A673 (cell line): ENCODE measurements around the gene WDR31.

Experiments used
- EZH2 ChIP-seq: fragments of 200-600 bp; sonication (generic); IDR thresholded peaks from 2 replicates; pipeline ENCODE4 v1.6.1; 2017; ENCODE audit warnings: borderline replicate concordance, low read depth, mild to moderate bottlenecking, mixed read lengths, antibody characterized with exemption, low read length; ENCODE audit not compliant: poor library complexity, severe bottlenecking
- TF ChIP-seq, protein P1 (sequence below): fragments of 300-800, 200-600 bp; sonication (generic); conservative IDR thresholded peaks from 2 replicates; pipeline ENCODE4 v1.5.1; 2017; ENCODE audit warnings: low read depth, mild to moderate bottlenecking, antibody characterized with exemption, low read length, moderate library complexity, mixed read lengths

DNA sequence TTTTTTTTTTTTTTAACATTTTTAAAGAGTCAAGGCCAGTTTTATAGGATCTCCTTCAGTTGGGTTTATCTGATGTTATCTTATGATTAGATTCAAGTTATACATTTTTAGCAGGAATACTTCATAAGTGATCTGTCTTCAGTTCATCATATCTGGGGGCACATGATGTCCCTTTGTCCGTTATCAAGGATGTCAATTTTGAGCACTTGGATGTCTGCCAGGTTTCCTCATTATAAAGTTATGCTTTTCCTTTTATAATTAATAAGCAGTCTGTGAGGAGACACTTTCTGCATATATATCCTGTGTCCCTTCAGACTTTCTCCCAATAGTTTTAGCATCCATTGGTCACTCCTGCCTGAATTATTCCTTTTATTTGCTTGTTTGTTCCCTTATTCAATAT, 24.9 kb upstream of the WDR31 start:
- TF ChIP-seq, protein P1, sequence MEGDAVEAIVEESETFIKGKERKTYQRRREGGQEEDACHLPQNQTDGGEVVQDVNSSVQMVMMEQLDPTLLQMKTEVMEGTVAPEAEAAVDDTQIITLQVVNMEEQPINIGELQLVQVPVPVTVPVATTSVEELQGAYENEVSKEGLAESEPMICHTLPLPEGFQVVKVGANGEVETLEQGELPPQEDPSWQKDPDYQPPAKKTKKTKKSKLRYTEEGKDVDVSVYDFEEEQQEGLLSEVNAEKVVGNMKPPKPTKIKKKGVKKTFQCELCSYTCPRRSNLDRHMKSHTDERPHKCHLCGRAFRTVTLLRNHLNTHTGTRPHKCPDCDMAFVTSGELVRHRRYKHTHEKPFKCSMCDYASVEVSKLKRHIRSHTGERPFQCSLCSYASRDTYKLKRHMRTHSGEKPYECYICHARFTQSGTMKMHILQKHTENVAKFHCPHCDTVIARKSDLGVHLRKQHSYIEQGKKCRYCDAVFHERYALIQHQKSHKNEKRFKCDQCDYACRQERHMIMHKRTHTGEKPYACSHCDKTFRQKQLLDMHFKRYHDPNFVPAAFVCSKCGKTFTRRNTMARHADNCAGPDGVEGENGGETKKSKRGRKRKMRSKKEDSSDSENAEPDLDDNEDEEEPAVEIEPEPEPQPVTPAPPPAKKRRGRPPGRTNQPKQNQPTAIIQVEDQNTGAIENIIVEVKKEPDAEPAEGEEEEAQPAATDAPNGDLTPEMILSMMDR: no peak
- no peak for TF ChIP-seq EZH2
